Heart right ventricle (tissue), 16 donors: ENCODE data around the gene HNRNPD. TPM values are rescaled to one million over a fixed set of nuclear protein-coding genes. Genes with fewer than 3 reads are reported as not detected.

Source experiments
- ATAC-seq, 8 donors: fragments of 200-7000 bp; cut with Tn5 transposase; one replicate each; pipeline ENCODE4 v1.9.1; 2020; ENCODE audit warnings: mild to moderate bottlenecking in 8 of 8, moderate library complexity in 8 of 8, moderate number of reproducible peaks in 1 of 8
- DNase-seq, 2 donors: peaks; one replicate each; pipeline ENCODE4 v3.0.0-alpha.2; 2020
- H3K27ac ChIP-seq, 10 donors: fragments of 200-600 bp; sonication (generic) in 2 of 10; one replicate each; pipeline versions ENCODE4 v1.5.0 to v1.8.0; 2020 to 2022; ENCODE audit warnings: mild to moderate bottlenecking in 3 of 10
- H3K27me3 ChIP-seq, 7 donors: fragments of 200-600 bp; one replicate each; pipeline ENCODE4 v1.8.0; 2021 to 2022; ENCODE audit warnings: mild to moderate bottlenecking in 2 of 7
- H3K36me3 ChIP-seq, 9 donors: fragments of 200-600 bp; sonication (generic) in 1 of 9; one replicate each; pipeline versions ENCODE4 v1.5.0 to v1.8.0; 2020 to 2022; ENCODE audit warnings: mild to moderate bottlenecking in 2 of 9
- H3K4me1 ChIP-seq, 9 donors: fragments of 200-600 bp; sonication (generic) in 1 of 9; one replicate each; pipeline versions ENCODE4 v1.5.0 to v1.8.0; 2020 to 2022; ENCODE audit warnings: mild to moderate bottlenecking in 4 of 9
- H3K4me3 ChIP-seq, 10 donors: fragments of 200-600 bp; sonication (generic) in 2 of 10; one replicate each; pipeline versions ENCODE4 v1.5.0 to v1.8.0; 2020 to 2022; ENCODE audit warnings: mild to moderate bottlenecking in 7 of 10, moderate library complexity in 2 of 10
- H3K9me3 ChIP-seq, 11 donors: fragments of 200-600 bp in 10 of 11; sonication (generic) in 2 of 11; one replicate each; pipeline versions ENCODE4 v1.5.0 to v1.8.0; 2013 to 2022; ENCODE audit warnings: mild to moderate bottlenecking in 2 of 11, control low read depth in 1 of 11, moderate library complexity in 1 of 11
- WGBS, 2 donors: extraction: QIAGEN DNeasy Blood & Tissue Kit; methylation state at CpG; one replicate each; pipeline ENCODE4 v1.1.7; 2013; ENCODE audit warnings: inconsistent platforms in 1 of 2; 5-methylcytosine and 5-hydroxymethylcytosine counted together
- intact Hi-C, 10 donors: fragments of 100-400 bp; cut with DNase I; formaldehyde crosslinking; loops; one replicate each; pipeline versions ENCODE4 v1.11.1 to v1.14.2; 2022
- long read RNA-seq, 3 donors: library from polyadenylated mRNA; unstranded; transcript quantifications; one replicate each; pipeline ENCODE4 v2.0.0, GENCODE V29; 2020 to 2021
- polyA plus RNA-seq, 2 donors: library from polyadenylated mRNA; stranded (reverse); fragments of 200-250 nt; gene quantifications; one replicate each; pipeline ENCODE4 v1.2.3, GENCODE V29; 2013
- total RNA-seq, 10 donors: library from RNA; stranded (reverse); fragmentation: NEBNext Ultra II Directional in 3 of 10; extraction: Animal tissue kit (Norgen Biotek cat#: 25700) in 3 of 10; gene quantifications; one replicate each; pipeline versions ENCODE4 v1.2.1 to v1.2.4, GENCODE V29; 2021 to 2023
- TF ChIP-seq, protein P1 (sequence below), 9 donors: fragments of 200-600 bp; sonication (generic) in 2 of 9; IDR thresholded peaks; one replicate each; pipeline versions ENCODE4 v1.5.0 to v1.8.0; 2021 to 2022; ENCODE audit warnings: antibody characterized with exemption in 9 of 9, mild to moderate bottlenecking in 5 of 9, moderate library complexity in 1 of 9
- donor health status: Arrhythmogenic right ventricular cardiomyopathy.
- donor health status: ischemic (EF 13 %, LVEDD 7.1; RV severe dilation, severe dysfunction).
- donor health status: healthy with polysubstance abuse.
- donor health status: DM: no; HTN: yes; CAD: no.
- donor health status: DM: no; HTN: no; CAD: no.
- donor health status: ischemic (EF 25% LVEDD 6.9; RV normal size, moderate dysfunction).
- donor health status: ischemic (EF 25% LVEDD 5.7; RV mildly dilated, moderate dysfunction).
- donor health status: healthy.
- donor health status: DM: yes; HTN: yes; CAD: no.
- donor health status: Ischemic cardiomyopathy.
- donor health status: ischemic (EF 35%, LVEDD 5.7; RV mildly dilated, moderate dysfunction).
- donor health status: nonischemic (EF 11% LVEDD 7.7; RV severe dilation, severe dysfunction).
- donor health status: DM: yes; HTN: yes; CAD: no.
- donor health status: PGD.
- donor health status: ischemic (EF 29% LVEDD 5.4; RV normal size, mild dysfunction).
- donor health status: nonischemic (EF 23%, LVEDD 6.1; RV moderate dilation, normal function).

The HNRNPD gene, protein sequence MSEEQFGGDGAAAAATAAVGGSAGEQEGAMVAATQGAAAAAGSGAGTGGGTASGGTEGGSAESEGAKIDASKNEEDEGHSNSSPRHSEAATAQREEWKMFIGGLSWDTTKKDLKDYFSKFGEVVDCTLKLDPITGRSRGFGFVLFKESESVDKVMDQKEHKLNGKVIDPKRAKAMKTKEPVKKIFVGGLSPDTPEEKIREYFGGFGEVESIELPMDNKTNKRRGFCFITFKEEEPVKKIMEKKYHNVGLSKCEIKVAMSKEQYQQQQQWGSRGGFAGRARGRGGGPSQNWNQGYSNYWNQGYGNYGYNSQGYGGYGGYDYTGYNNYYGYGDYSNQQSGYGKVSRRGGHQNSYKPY
- total RNA-seq (100 to 1,000 TPM; 117 to 144 (median 126) TPM), polyA plus RNA-seq (100 to 1,000 TPM; 102 to 110 TPM)
- long read RNA-seq, donor 1, transcript HNRNPD-202 (8 exons, 1,667 nt), result minor isoform, 12 of 225 reads
- long read RNA-seq, donor 1, transcript HNRNPD-201 (9 exons, 3,033 nt), result minor isoform, 57 of 225 reads
- long read RNA-seq, donor 1, transcript HNRNPD-203 (8 exons, 1,585 nt), result major isoform, 97 of 225 reads
- long read RNA-seq, donor 1, partial matches to known transcripts, result 27 of 225 reads
- long read RNA-seq, donor 1, other reads (novel, unspliced or antisense), result 31 of 225 reads
- long read RNA-seq, donor 2, transcript HNRNPD-203 (8 exons, 1,585 nt), result major isoform, 93 of 219 reads
- long read RNA-seq, donor 2, transcript HNRNPD-202 (8 exons, 1,667 nt), result minor isoform, 10 of 219 reads
- long read RNA-seq, donor 2, transcript HNRNPD-201 (9 exons, 3,033 nt), result minor isoform, 71 of 219 reads
- long read RNA-seq, donor 2, partial matches to known transcripts, result 23 of 219 reads
- long read RNA-seq, donor 2, other reads (novel, unspliced or antisense), result 22 of 219 reads
- long read RNA-seq, donor 3, partial matches to known transcripts, result 1 of 7 reads
- long read RNA-seq, donor 3, other reads (novel, unspliced or antisense), result 1 of 7 reads

DNA sequence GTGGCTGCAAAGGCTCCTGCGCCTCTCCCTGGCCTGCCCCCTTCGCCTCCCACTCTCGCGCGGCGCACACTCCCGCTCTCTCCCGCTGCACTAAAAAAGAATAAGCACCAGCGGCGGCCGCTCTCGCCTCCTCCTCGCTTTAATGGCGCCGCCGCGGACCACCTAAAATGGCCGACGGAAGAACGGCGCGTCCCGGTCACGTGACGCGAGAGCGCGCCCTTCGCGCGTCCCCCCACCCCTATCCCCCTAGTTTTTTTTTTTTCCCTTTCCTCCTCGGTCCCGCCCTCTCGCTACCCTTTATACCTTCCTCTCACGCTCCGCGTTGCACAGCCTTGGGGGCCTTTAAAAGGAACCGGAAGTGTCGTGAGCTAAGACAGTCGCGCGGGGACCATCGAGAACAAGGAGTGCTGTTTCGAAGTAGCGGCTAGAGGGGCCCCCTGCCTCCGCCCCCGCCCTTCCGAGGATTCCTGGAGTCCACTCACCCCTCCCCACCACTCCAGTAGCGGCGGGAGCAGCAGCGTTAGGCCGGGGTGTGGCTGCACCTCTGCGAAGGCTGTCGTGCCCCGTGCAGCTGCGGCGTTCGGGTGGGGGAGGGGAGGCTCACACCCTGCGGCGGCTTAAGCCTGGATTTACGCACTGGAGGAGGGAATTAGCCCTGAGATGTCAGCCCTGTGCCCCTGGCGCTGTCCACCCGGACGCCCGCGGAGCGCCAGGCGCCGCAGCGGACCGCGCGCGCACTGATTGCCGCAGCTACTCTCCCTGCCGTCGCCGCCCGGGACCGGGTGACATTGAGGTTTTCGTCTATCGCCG, at the start of gene HNRNPD:
HNRNPD (minus strand) TSS at position 176 of the 810 bp plus-strand sequence. CDS start 313 bp downstream, outside the sequence.
- peaks cover 7 to 51% (median 36%) of the 10 kb centered on the region in 9 donors for H3K4me1 ChIP-seq
- intact Hi-C loops, result loop anchor here in 9 of 10 donors (1.0 to 10.0 kb wide), 9 partner anchors 53 to 663 kb away; partner anchors contain the start of genes COPS4 (in 2 of the 9), ENOPH1 (in 1 of the 9), HNRNPDL (in 1 of the 9) and LIN54 (in 1 of the 9)
- peak within 1 kb of the TSS; percentile 66 to 97 (median 92) for H3K4me3 ChIP-seq
- no peaks in the 10 kb centered on the region for H3K27me3 ChIP-seq
- TF ChIP-seq, protein P1, sequence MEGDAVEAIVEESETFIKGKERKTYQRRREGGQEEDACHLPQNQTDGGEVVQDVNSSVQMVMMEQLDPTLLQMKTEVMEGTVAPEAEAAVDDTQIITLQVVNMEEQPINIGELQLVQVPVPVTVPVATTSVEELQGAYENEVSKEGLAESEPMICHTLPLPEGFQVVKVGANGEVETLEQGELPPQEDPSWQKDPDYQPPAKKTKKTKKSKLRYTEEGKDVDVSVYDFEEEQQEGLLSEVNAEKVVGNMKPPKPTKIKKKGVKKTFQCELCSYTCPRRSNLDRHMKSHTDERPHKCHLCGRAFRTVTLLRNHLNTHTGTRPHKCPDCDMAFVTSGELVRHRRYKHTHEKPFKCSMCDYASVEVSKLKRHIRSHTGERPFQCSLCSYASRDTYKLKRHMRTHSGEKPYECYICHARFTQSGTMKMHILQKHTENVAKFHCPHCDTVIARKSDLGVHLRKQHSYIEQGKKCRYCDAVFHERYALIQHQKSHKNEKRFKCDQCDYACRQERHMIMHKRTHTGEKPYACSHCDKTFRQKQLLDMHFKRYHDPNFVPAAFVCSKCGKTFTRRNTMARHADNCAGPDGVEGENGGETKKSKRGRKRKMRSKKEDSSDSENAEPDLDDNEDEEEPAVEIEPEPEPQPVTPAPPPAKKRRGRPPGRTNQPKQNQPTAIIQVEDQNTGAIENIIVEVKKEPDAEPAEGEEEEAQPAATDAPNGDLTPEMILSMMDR (IDR thresholded peaks at IDR 0.05), result peak in 4 of 9 donors; percentile 8 to 28 (median 22)
- peak within 1 kb of the TSS; percentile 95 to 100 (median 99) for H3K27ac ChIP-seq
- 0% methylated on average over 83 of the region's 83 CpGs for WGBS, 2 donors
- no peaks in the 10 kb centered on the region for H3K9me3 ChIP-seq
- peaks cover 0 to 17% (median 0%) of the 10 kb centered on the region in 9 donors for H3K36me3 ChIP-seq
- DNase-seq (peak; percentile 96 to 99), ATAC-seq (peak; percentile 92 to 98 (median 95))

DNA sequence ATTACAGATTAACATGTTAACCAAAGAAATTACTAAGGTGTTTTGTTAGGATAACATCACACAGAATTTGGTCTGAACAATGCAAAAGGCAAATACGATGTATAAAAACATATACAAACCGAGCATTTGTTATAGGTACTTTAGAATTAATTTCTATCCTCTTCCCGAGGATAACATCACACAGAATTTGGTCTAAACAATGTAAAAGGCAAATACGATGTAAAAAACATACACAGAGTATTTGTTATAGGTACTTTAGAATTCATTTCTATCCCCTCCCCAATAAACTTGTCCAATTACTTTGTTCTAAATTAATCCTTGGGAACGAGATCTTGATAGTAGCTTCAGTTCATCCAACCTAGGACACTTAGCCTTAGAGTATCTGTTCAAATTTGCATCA, 48.8 kb upstream of the HNRNPD start:
- TF ChIP-seq, protein P1 (IDR thresholded peaks at IDR 0.05), result no peak
- Histone ChIP-seq H3K27ac (no peak overlapping the region), H3K27me3 (no peaks in the 10 kb centered on the region), H3K36me3 (peaks cover 0 to 60% (median 43%) of the 10 kb centered on the region in 9 donors), H3K4me1 (peaks cover 7 to 28% (median 24%) of the 10 kb centered on the region in 9 donors), H3K9me3 (no peaks in the 10 kb centered on the region), H3K4me3 (no peak overlapping the region)
- DNase-seq (no peak), ATAC-seq (no peak)
- intact Hi-C loops, result loop anchor here in 2 of 10 donors (10.0 kb wide), 2 partner anchors 138 to 472 kb away; partner anchors contain the start of gene SEC31A (in 1 of the 2)
- 85 to 88% methylated on average over 5 of the region's 5 CpGs for WGBS, 2 donors

DNA sequence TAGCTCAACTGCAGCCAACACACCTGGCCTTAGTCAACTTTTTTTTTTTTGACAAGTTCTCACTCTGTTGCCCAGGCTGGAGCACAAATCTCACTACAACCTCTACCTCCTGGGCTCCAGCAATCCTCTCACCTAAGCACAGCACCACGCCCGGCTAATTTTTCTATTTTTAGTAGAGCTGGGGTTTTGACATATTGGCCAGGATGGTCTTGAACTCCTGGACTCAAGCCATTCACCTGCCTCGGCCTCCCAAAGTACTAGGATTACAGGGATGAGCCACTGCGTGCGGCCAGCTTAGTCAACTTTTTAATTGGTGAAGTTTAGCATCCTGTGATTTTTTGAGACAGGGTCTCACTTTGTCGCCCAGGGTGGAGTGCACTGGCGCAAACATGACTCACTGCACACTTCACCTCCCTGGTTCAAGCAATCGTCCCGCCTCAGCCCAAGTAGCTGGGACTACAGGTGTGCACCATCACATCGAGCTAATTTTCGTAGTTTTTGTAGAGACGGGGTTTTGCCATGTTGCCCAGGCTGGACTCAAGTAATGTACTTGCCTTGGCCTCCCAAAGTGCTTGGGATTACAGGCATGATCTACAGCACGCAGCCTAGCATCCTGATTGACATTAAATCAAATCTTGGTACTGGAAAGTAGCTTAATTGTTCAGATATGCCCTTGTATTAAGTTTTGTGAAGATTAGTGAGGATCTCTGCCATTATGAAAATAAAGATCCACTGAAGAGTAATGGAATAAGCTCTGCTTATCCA, 48.2 kb upstream of the HNRNPD start:
- H3K4me3 ChIP-seq, result no peak overlapping the region

More for the DNA sequence above, 48.2 kb upstream of the HNRNPD start:
- peak in 5 of 8 donors; percentile 18 to 58 (median 21) for ATAC-seq
- DNase-seq, result no peak
- Histone ChIP-seq H3K9me3 (no peaks in the 10 kb centered on the region), H3K27ac (no peak overlapping the region), H3K4me1 (peaks cover 6 to 21% (median 18%) of the 10 kb centered on the region in 9 donors), H3K36me3 (peaks cover 0 to 54% (median 40%) of the 10 kb centered on the region in 9 donors), H3K27me3 (no peaks in the 10 kb centered on the region)
- intact Hi-C loops, result loop anchor here in 2 of 10 donors (10.0 kb wide), 2 partner anchors 137 to 473 kb away; partner anchors contain the start of gene SEC31A (in 1 of the 2)
- 82 to 84% methylated on average over 13 of the region's 13 CpGs for WGBS, 2 donors
- TF ChIP-seq, protein P1 (IDR thresholded peaks at IDR 0.05), result no peak
